Body of pancreas (tissue), 4 donors: ENCODE measurements around the gene C2.

Experiments used
- CTCF ChIP-seq, 7 experiments: fragments of 450-650 bp in 4 of 7; fragments of 200-600 bp in 3 of 7; sonication (generic) in 3 of 7; IDR thresholded peaks; one replicate each; pipeline ENCODE4 v1.5.1; 2016 to 2019; ENCODE audit warnings: antibody characterized with exemption in 7 of 7
- POLR2A ChIP-seq, 3 donors: fragments of 450-650 bp; IDR thresholded peaks; one replicate each; pipeline ENCODE4 v1.6.1; 2016; ENCODE audit warnings: antibody characterized with exemption in 3 of 3, mild to moderate bottlenecking in 2 of 3

DNA sequence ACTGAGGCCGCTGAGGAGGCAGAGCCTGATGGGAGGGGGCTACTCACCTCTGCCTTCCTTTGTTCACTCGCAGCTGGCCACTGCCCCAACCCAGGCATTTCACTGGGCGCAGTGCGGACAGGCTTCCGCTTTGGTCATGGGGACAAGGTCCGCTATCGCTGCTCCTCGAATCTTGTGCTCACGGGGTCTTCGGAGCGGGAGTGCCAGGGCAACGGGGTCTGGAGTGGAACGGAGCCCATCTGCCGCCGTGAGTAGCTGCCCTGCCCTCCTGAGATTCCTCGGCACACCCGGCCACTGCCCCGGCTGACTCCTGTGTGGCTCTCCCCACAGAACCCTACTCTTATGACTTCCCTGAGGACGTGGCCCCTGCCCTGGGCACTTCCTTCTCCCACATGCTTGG, 6.0 kb downstream of the C2 start:
- TF ChIP-seq CTCF (IDR thresholded peaks at IDR 0.05) (no peak), POLR2A (IDR thresholded peaks at IDR 0.05) (no peak)
